ENCODE data around the gene JAZF1. TPM values are rescaled to one million over a fixed set of nuclear protein-coding genes. Genes with fewer than 3 reads are reported as not detected.

The JAZF1 gene
- total RNA-seq, 4 donors from 2014 or later, result 1.6 to 8.6 (median 5.3) TPM

- DNase-seq (no peak), ATAC-seq (no peak)
- intact Hi-C loops (cut with DNase I; ENCODE audit: low total_unique reads) (no loop called here), in situ Hi-C loops (cut with MboI; ENCODE audit: low sequenced_read_pairs in 4 of 4) (loop anchor here in 1 of 4 donors (25.0 kb wide), 1 partner anchor 705 kb away; the partner anchor contains the start of gene HOXA13)
- H3K27me3 ChIP-seq, result no peaks in the 10 kb centered on the region
- TF ChIP-seq CTCF (IDR thresholded peaks at IDR 0.05 in 4 of 5, conservative IDR thresholded peaks at IDR 0.05 in 1 of 5) (no peak), POLR2A (IDR thresholded peaks at IDR 0.05) (no peak)
- H3K9me3 ChIP-seq, result no peaks in the 10 kb centered on the region
- H3K4me3 ChIP-seq, result no peak overlapping the region
- no peaks in the 10 kb centered on the region for H3K36me3 ChIP-seq
- peaks cover 7 to 10% of the 10 kb centered on the region in 2 donors for H3K4me1 ChIP-seq
- no peak overlapping the region for H3K27ac ChIP-seq
These were observed 263.5 kb downstream of the JAZF1 start for GRCh38 chr7:27917119-27917518.

- Histone ChIP-seq H3K27me3 (no peaks in the 10 kb centered on the region), H3K4me3 (no peak overlapping the region), H3K27ac (no peak overlapping the region), H3K36me3 (no peaks in the 10 kb centered on the region), H3K9me3 (no peaks in the 10 kb centered on the region), H3K4me1 (peaks cover 7 to 8% of the 10 kb centered on the region in 2 donors)
- in situ Hi-C loops (cut with MboI; ENCODE audit: low sequenced_read_pairs in 4 of 4) (loop anchor here in 1 of 4 donors (25.0 kb wide), 1 partner anchor 704 kb away; the partner anchor contains the start of gene HOXA13), intact Hi-C loops (cut with DNase I; ENCODE audit: low total_unique reads) (no loop called here)
- TF ChIP-seq CTCF (IDR thresholded peaks at IDR 0.05 in 4 of 5, conservative IDR thresholded peaks at IDR 0.05 in 1 of 5), result no peak
- no peak for TF ChIP-seq POLR2A (IDR thresholded peaks at IDR 0.05)
- ATAC-seq, result no peak
- no peak for DNase-seq
These were observed 264.2 kb downstream of the JAZF1 start for GRCh38 chr7:27916372-27916771.

GRCh38 chr7:27914409-27914808 lies 266.2 kb downstream of the JAZF1 start:
- in situ Hi-C loops (cut with MboI; ENCODE audit: low sequenced_read_pairs in 4 of 4), result loop anchor here in 1 of 4 donors (25.0 kb wide), 1 partner anchor 702 kb away; the partner anchor contains the start of gene HOXA13
- no peaks in the 10 kb centered on the region for H3K9me3 ChIP-seq
- intact Hi-C loops (cut with DNase I; ENCODE audit: low total_unique reads), result no loop called here
- ATAC-seq (no peak), DNase-seq (no peak)
- TF ChIP-seq POLR2A (IDR thresholded peaks at IDR 0.05), result no peak
- no peak for TF ChIP-seq CTCF (IDR thresholded peaks at IDR 0.05 in 4 of 5, conservative IDR thresholded peaks at IDR 0.05 in 1 of 5)
- H3K4me1 ChIP-seq, result peaks cover 0 to 3% of the 10 kb centered on the region in 2 donors
- H3K27me3 ChIP-seq, result no peaks in the 10 kb centered on the region
- no peaks in the 10 kb centered on the region for H3K36me3 ChIP-seq
- no peak overlapping the region for H3K27ac ChIP-seq
- H3K4me3 ChIP-seq, result no peak overlapping the region

- Histone ChIP-seq H3K4me1 (peaks cover 0 to 3% of the 10 kb centered on the region in 2 donors), H3K27me3 (no peaks in the 10 kb centered on the region), H3K9me3 (no peaks in the 10 kb centered on the region), H3K27ac (no peak overlapping the region), H3K4me3 (no peak overlapping the region), H3K36me3 (no peaks in the 10 kb centered on the region)
- DNase-seq, result no peak
- intact Hi-C loops (cut with DNase I; ENCODE audit: low total_unique reads) (no loop called here), in situ Hi-C loops (cut with MboI; ENCODE audit: low sequenced_read_pairs in 4 of 4) (loop anchor here in 1 of 4 donors (25.0 kb wide), 1 partner anchor 700 kb away; the partner anchor contains the start of gene HOXA13)
- TF ChIP-seq CTCF (IDR thresholded peaks at IDR 0.05 in 4 of 5, conservative IDR thresholded peaks at IDR 0.05 in 1 of 5), result no peak
- TF ChIP-seq POLR2A (IDR thresholded peaks at IDR 0.05), result no peak
- ATAC-seq, result no peak
These were observed 267.8 kb downstream of the JAZF1 start for GRCh38 chr7:27912751-27913150.

- TF ChIP-seq POLR2A (IDR thresholded peaks at IDR 0.05) (no peak), CTCF (IDR thresholded peaks at IDR 0.05 in 4 of 5, conservative IDR thresholded peaks at IDR 0.05 in 1 of 5) (no peak)
- DNase-seq (no peak), ATAC-seq (no peak)
- in situ Hi-C loops (cut with MboI; ENCODE audit: low sequenced_read_pairs in 4 of 4) (loop anchor here in 1 of 4 donors (25.0 kb wide), 1 partner anchor 700 kb away; the partner anchor contains the start of gene HOXA13), intact Hi-C loops (cut with DNase I; ENCODE audit: low total_unique reads) (no loop called here)
- no peaks in the 10 kb centered on the region for H3K36me3 ChIP-seq
- H3K27ac ChIP-seq, result no peak overlapping the region
- H3K9me3 ChIP-seq, result no peaks in the 10 kb centered on the region
- no peaks in the 10 kb centered on the region for H3K27me3 ChIP-seq
- H3K4me1 ChIP-seq, result peaks cover 0 to 3% of the 10 kb centered on the region in 2 donors
- H3K4me3 ChIP-seq, result no peak overlapping the region
These were observed 268.7 kb downstream of the JAZF1 start for GRCh38 chr7:27911920-27912319.
